Stimulated activated CD4-positive, alpha-beta T cell treated with anti-CD3 and anti-CD28 coated beads, Interleukin-1b, Interleukin-23, amount 100 ng/mL, for 1 hour (primary cell): ENCODE data around the gene GALK2.

Source experiments
- DNase-seq, 2 donors: peaks; one replicate each; pipeline ENCODE4 v3.0.0-alpha.2; 2020; ENCODE audit warnings: low read depth in 2 of 2

GALK2 gene

GRCh38 chr15:49282366-49282765, 112.3 kb downstream of the GALK2 start:
- no peak for DNase-seq

- no peak for DNase-seq
Measured at GRCh38 chr15:49286649-49287404, 116.8 kb downstream of the GALK2 start.

GRCh38 chr15:49287481-49287880, 117.4 kb downstream of the GALK2 start:
- DNase-seq = no peak

- no peak for DNase-seq
Measured at GRCh38 chr15:49288391-49288790, 118.3 kb downstream of the GALK2 start.

GRCh38 chr15:49290191-49290590, 120.1 kb downstream of the GALK2 start:
- DNase-seq = no peak

- no peak for DNase-seq
Measured at GRCh38 chr15:49293941-49294340, 123.9 kb downstream of the GALK2 start.

GRCh38 chr15:49296258-49296657, 126.2 kb downstream of the GALK2 start:
- DNase-seq = no peak

GRCh38 chr15:49297584-49297983, 127.5 kb downstream of the GALK2 start:
- no peak for DNase-seq

GRCh38 chr15:49300856-49301255, 130.8 kb downstream of the GALK2 start:
- no peak for DNase-seq

GRCh38 chr15:49301562-49301961, 131.5 kb downstream of the GALK2 start:
- no peak for DNase-seq

- DNase-seq = no peak
Measured at GRCh38 chr15:49303003-49303402, 133.0 kb downstream of the GALK2 start.

GRCh38 chr15:49306551-49306950, 136.5 kb downstream of the GALK2 start:
- DNase-seq = no peak

- DNase-seq = no peak
Measured at GRCh38 chr15:49308686-49309085, 138.6 kb downstream of the GALK2 start.

- DNase-seq = no peak
Measured at GRCh38 chr15:49309889-49310288, 139.8 kb downstream of the GALK2 start.

GRCh38 chr15:49313650-49314049, 143.6 kb downstream of the GALK2 start:
- no peak for DNase-seq

- no peak for DNase-seq
Measured at GRCh38 chr15:49314716-49315115, 144.7 kb downstream of the GALK2 start.

GRCh38 chr15:49315391-49315823, 145.4 kb downstream of the GALK2 start:
- DNase-seq = no peak

- DNase-seq = no peak
Measured at GRCh38 chr15:49320351-49320750, 150.3 kb downstream of the GALK2 start.

GRCh38 chr15:49323207-49323606, 153.2 kb downstream of the GALK2 start:
- no peak for DNase-seq

- DNase-seq = no peak
Measured at GRCh38 chr15:49327927-49328326, 157.9 kb downstream of the GALK2 start.

- no peak for DNase-seq
Measured at GRCh38 chr15:49328941-49329340, 158.9 kb downstream of the GALK2 start.

GRCh38 chr15:49330166-49330565, 160.1 kb downstream of the GALK2 start:
- no peak for DNase-seq

- DNase-seq = no peak
Measured at GRCh38 chr15:49331442-49331841, 161.4 kb downstream of the GALK2 start.

GRCh38 chr15:49331951-49332350, 161.9 kb downstream of the GALK2 start:
- no peak for DNase-seq
